Stimulated activated CD4-positive, alpha-beta T cell treated with anti-CD3 and anti-CD28 coated beads, Interleukin-4, amount 100 ng/mL, for 48 hours (primary cell): ENCODE data around the gene CHMP4A.

Experiments
- DNase-seq, 2 donors: peaks; one replicate each; pipeline ENCODE4 v3.0.0-alpha.2; 2020; ENCODE audit warnings: low read depth in 2 of 2

Gene CHMP4A

GRCh38 chr14:24212924-24213865, at the start of gene CHMP4A:
Gene CHMP4A (minus strand): TSS chr14:24213488. CDS start chr14:24213439, 49 bp downstream.
- peak; percentile 93 to 97 for DNase-seq

GRCh38 chr14:24261969-24262327, 48.7 kb upstream of the CHMP4A start:
- DNase-seq = no peak

GRCh38 chr14:24261256-24261968, 48.1 kb upstream of the CHMP4A start:
- no peak for DNase-seq

GRCh38 chr14:24260780-24261157, 47.5 kb upstream of the CHMP4A start:
- DNase-seq = no peak

- DNase-seq = no peak
Measured at GRCh38 chr14:24260026-24260779, 46.9 kb upstream of the CHMP4A start.

- DNase-seq = no peak
Measured at GRCh38 chr14:24259282-24260025, 46.2 kb upstream of the CHMP4A start.

GRCh38 chr14:24258548-24259265, 45.4 kb upstream of the CHMP4A start:
- no peak for DNase-seq

GRCh38 chr14:24258119-24258518, 44.8 kb upstream of the CHMP4A start:
- no peak for DNase-seq

GRCh38 chr14:24256960-24257359, 43.7 kb upstream of the CHMP4A start:
- DNase-seq = no peak

- DNase-seq = no peak
Measured at GRCh38 chr14:24255931-24256711, 42.8 kb upstream of the CHMP4A start.

- no peak for DNase-seq
Measured at GRCh38 chr14:24255438-24255837, 42.1 kb upstream of the CHMP4A start.

- DNase-seq = no peak
Measured at GRCh38 chr14:24254630-24255392, 41.5 kb upstream of the CHMP4A start.

- DNase-seq = no peak
Measured at GRCh38 chr14:24253936-24254335, 40.6 kb upstream of the CHMP4A start.

- DNase-seq = no peak
Measured at GRCh38 chr14:24252289-24253124, 39.2 kb upstream of the CHMP4A start.

GRCh38 chr14:24251880-24252288, 38.6 kb upstream of the CHMP4A start:
- no peak for DNase-seq

- no peak for DNase-seq
Measured at GRCh38 chr14:24250354-24250753, 37.1 kb upstream of the CHMP4A start.

- no peak for DNase-seq
Measured at GRCh38 chr14:24249230-24250021, 36.1 kb upstream of the CHMP4A start.

- DNase-seq = no peak
Measured at GRCh38 chr14:24247422-24247821, 34.1 kb upstream of the CHMP4A start.
